Pancreas (tissue), 10 donors: ENCODE data around the gene BUD23. TPM values are rescaled to one million over a fixed set of nuclear protein-coding genes. Genes with fewer than 3 reads are reported as not detected.
"Not testable (repeated sequence)": the region's sequence is repeated elsewhere in the genome, so short reads cannot be mapped to it uniquely, and the experiment has no call there.

Experiments
- ATAC-seq, 4 donors: fragments of 200-7000 bp; cut with Tn5 transposase; one replicate each; pipeline versions ENCODE4 v1.8.0 to v1.9.1; 2020; ENCODE audit warnings: mild to moderate bottlenecking in 4 of 4, moderate library complexity in 4 of 4
- DNase-seq, 6 donors: peaks; one replicate each; pipeline ENCODE4 v3.0.0-alpha.2; 2020
- FAIRE-seq: peaks from 2 replicates; lab custom pipeline; 2012; peaks lifted over from hg19 to GRCh38; lab: Jason Lieb, UNC
- H3K27ac ChIP-seq, 4 donors: fragments of 200-600 bp; sonication (generic); 1 replicate in 3 of 4; 2 replicates in 1 of 4; pipeline versions ENCODE4 v1.5.0 to v1.8.0; 2020
- H3K27me3 ChIP-seq, 4 donors: fragments of 200-600 bp; one replicate each; pipeline ENCODE4 v1.8.0; 2021
- H3K36me3 ChIP-seq, 3 donors: fragments of 200-600 bp; sonication (generic) in 1 of 3; one replicate each; pipeline versions ENCODE4 v1.5.0 to v1.8.0; 2020 to 2021
- H3K4me1 ChIP-seq, 3 donors: fragments of 200-600 bp; one replicate each; pipeline ENCODE4 v1.8.0; 2021
- H3K4me3 ChIP-seq, 4 donors: fragments of 200-600 bp; sonication (generic) in 2 of 4; one replicate each; pipeline versions ENCODE4 v1.5.0 to v1.8.0; 2020 to 2021
- H3K9me3 ChIP-seq, 4 donors: fragments of 200-600 bp; one replicate each; pipeline ENCODE4 v1.8.0; 2021
- CTCF ChIP-seq, 4 donors: fragments of 200-600 bp; sonication (generic) in 3 of 4; IDR thresholded peaks; one replicate each; pipeline versions ENCODE4 v1.5.0 to v1.8.0; 2021; ENCODE audit warnings: antibody characterized with exemption in 4 of 4
- WGBS, 2 donors: extraction: QIAGEN DNeasy Blood & Tissue Kit; methylation state at CpG; one replicate each; pipeline ENCODE4 v1.1.7; 2013; 5-methylcytosine and 5-hydroxymethylcytosine counted together
- intact Hi-C, 3 donors: fragments of 100-400 bp; cut with DNase I; formaldehyde crosslinking; loops; one replicate each; pipeline versions ENCODE4 v1.11.1 to v1.14.2; 2022
- polyA plus RNA-seq, 2 donors: library from polyadenylated mRNA; stranded (reverse); fragments of 200-250 nt; gene quantifications; one replicate each; pipeline ENCODE4 v1.2.3, GENCODE V29; 2013
- total RNA-seq, 6 donors: library from RNA; stranded (reverse); fragmentation: NEBNext Ultra II Directional in 4 of 6; extraction: Animal tissue kit (Norgen Biotek cat#: 25700) in 4 of 6; gene quantifications; one replicate each; pipeline versions ENCODE4 v1.2.1 to v1.2.4, GENCODE V29; 2021 to 2023
- donor health status: healthy with polysubstance abuse.
- donor health status: DM: no; HTN: no; CAD: no; lungs with moderate emphysema.
- donor health status: DM: no; HTN: no; CAD: no.
- donor health status: control.
- donor health status: control.
- donor health status: Bipolar disorder and iron deficiency.
- donor health status: DM: yes; HTN: yes; CAD: no.
- donor health status: DM: no; HTN: no; CAD: no.
- donor health status: DM: no; HTN: no; CAD: no.
- donor health status: DM: yes; HTN: yes; CAD: no.

BUD23 gene
- total and polyA plus RNA-seq, 8 donors = 26.9 to 62.9 (median 35.7) TPM

DNA sequence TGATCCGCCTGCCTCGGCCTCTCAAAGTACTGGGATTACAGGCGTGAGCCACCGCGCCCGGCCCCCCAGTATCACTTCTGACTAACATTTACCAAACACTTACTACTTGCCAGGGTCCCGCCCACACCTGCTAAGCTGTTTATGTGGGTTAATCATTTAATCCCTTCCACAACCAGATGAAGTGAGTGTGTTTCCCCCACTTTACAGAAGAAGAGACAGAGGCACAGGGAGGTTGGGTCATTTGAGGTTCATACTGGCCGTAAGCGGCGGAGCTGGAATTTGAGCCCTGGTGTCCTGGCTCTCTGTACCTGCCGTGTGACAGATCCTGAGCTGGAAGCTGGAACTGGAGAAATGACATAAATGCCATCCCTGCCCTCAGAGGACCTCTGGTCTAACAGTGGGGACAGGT, 30.9 kb upstream of the BUD23 start:
- Histone ChIP-seq H3K9me3 (no peaks in the 10 kb centered on the region), H3K27me3 (no peaks in the 10 kb centered on the region), H3K4me1 (no peaks in the 10 kb centered on the region), H3K36me3 (no peaks in the 10 kb centered on the region), H3K4me3 (no peak overlapping the region), H3K27ac (no peak overlapping the region)
- DNase-seq (no peak), ATAC-seq (peak in 2 of 4 donors; percentile 29 to 58), FAIRE-seq (no peak)
- TF ChIP-seq CTCF (IDR thresholded peaks at IDR 0.05) = no peak
- intact Hi-C loops = no loop called here
- WGBS, 2 donors = 54 to 62% methylated on average over 9 to 11 of the region's 11 CpGs

GRCh38 chr7:73655309-73655708, 28.1 kb upstream of the BUD23 start:
- H3K36me3 ChIP-seq, H3K4me1 ChIP-seq, intact Hi-C loops, H3K27me3 ChIP-seq, FAIRE-seq, H3K9me3 ChIP-seq, H3K27ac ChIP-seq, ATAC-seq, H3K4me3 ChIP-seq, DNase-seq: not testable (repeated sequence)
- WGBS, 2 donors = 75 to 84% methylated on average over 4 of the region's 4 CpGs

- no peak for DNase-seq
- no peak for TF ChIP-seq CTCF (IDR thresholded peaks at IDR 0.05)
- no peak for FAIRE-seq
- intact Hi-C loops = no loop called here
- Histone ChIP-seq H3K27me3 (no peaks in the 10 kb centered on the region), H3K36me3 (no peaks in the 10 kb centered on the region), H3K27ac (no peak overlapping the region), H3K4me3 (no peak overlapping the region), H3K9me3 (no peaks in the 10 kb centered on the region), H3K4me1 (no peaks in the 10 kb centered on the region)
- WGBS, 2 donors = 50 to 63% methylated on average over 8 of the region's 8 CpGs
- ATAC-seq = no peak
Measured at GRCh38 chr7:73659983-73660382, 23.4 kb upstream of the BUD23 start.

DNA sequence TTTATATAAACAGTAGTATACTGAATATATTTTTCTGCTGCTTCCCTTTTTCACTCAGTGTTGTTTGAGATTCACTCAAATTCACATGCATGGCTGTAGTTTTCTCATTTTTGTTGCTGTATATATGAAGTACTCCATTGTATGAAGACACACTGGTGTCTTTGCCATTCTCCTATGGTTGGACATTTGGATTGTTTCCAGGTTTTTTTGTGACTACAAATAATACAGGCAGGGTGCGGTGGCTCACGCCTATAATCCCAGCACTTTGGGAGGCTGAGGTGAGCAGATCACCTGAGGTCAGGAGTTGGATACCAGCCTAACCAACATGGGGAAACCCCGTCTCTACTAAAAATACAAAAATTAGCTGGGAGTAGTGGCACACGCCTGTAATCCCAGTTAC, 22.8 kb upstream of the BUD23 start:
- H3K4me1 ChIP-seq, H3K36me3 ChIP-seq, H3K9me3 ChIP-seq, intact Hi-C loops, H3K4me3 ChIP-seq, H3K27ac ChIP-seq, H3K27me3 ChIP-seq, DNase-seq, ATAC-seq, FAIRE-seq: not testable (repeated sequence)
- 37 to 57% methylated on average over 4 of the region's 4 CpGs for WGBS, 2 donors

GRCh38 chr7:73663033-73663432, 20.4 kb upstream of the BUD23 start:
- FAIRE-seq (no peak), ATAC-seq (no peak), DNase-seq (no peak)
- Histone ChIP-seq H3K27ac (no peak overlapping the region), H3K27me3 (no peaks in the 10 kb centered on the region), H3K9me3 (no peaks in the 10 kb centered on the region), H3K36me3 (no peaks in the 10 kb centered on the region), H3K4me3 (no peak overlapping the region), H3K4me1 (no peaks in the 10 kb centered on the region)
- intact Hi-C loops = no loop called here
- TF ChIP-seq CTCF (IDR thresholded peaks at IDR 0.05) = no peak

- no peak for FAIRE-seq
- H3K27me3 ChIP-seq = no peaks in the 10 kb centered on the region
- no peaks in the 10 kb centered on the region for H3K4me1 ChIP-seq
- ATAC-seq = peak; percentile 92 to 96 (median 94)
- TF ChIP-seq CTCF (IDR thresholded peaks at IDR 0.05) = peak; percentile 69 to 77 (median 72)
- WGBS, 2 donors = 3 to 8% methylated on average over 23 to 78 of the region's 79 CpGs
- peak; percentile 86 to 100 (median 94) for DNase-seq
- no peaks in the 10 kb centered on the region for H3K36me3 ChIP-seq
- H3K9me3 ChIP-seq = no peaks in the 10 kb centered on the region
- H3K27ac ChIP-seq = peak within 1 kb of the TSS in 2 of 4 donors; percentile 39 to 62
- peak within 1 kb of the TSS; percentile 23 to 67 (median 52) for H3K4me3 ChIP-seq
- intact Hi-C loops = no loop called here
Measured at GRCh38 chr7:73667344-73668102, 15.9 kb upstream of the BUD23 start, which contains the start of gene VPS37D. Gene VPS37D (plus strand): TSS chr7:73667831. CDS start chr7:73667959, 128 bp downstream.
